Heart left ventricle (tissue), 16 donors: ENCODE data around the gene IGLON5. TPM values are rescaled to one million over a fixed set of nuclear protein-coding genes. Genes with fewer than 3 reads are reported as not detected.

Experiments
- ATAC-seq, 4 donors: fragments of 200-7000 bp; cut with Tn5 transposase; one replicate each; pipeline ENCODE4 v1.9.1; 2020 to 2022; ENCODE audit warnings: moderate library complexity in 4 of 4, mild to moderate bottlenecking in 3 of 4, moderate number of reproducible peaks in 1 of 4
- DNase-seq, 5 donors: peaks; one replicate each; pipeline ENCODE4 v3.0.0-alpha.2; 2020
- H3K27ac ChIP-seq, 12 donors: fragments of 200-600 bp; sonication (generic) in 4 of 12; one replicate each; pipeline versions ENCODE4 v1.5.0 to v1.8.0; 2016 to 2022; ENCODE audit warnings: mild to moderate bottlenecking in 2 of 12
- H3K27me3 ChIP-seq, 9 donors: fragments of 200-600 bp; sonication (generic) in 2 of 9; one replicate each; pipeline versions ENCODE4 v1.5.1 to v1.8.0; 2016 to 2022; ENCODE audit warnings: mild to moderate bottlenecking in 3 of 9
- H3K36me3 ChIP-seq, 9 donors: fragments of 200-600 bp; sonication (generic) in 2 of 9; one replicate each; pipeline versions ENCODE4 v1.5.0 to v1.8.0; 2018 to 2022; ENCODE audit warnings: mild to moderate bottlenecking in 2 of 9
- H3K4me1 ChIP-seq, 12 donors: fragments of 200-600 bp; sonication (generic) in 4 of 12; one replicate each; pipeline versions ENCODE4 v1.5.0 to v1.8.0; 2016 to 2022; ENCODE audit warnings: mild to moderate bottlenecking in 3 of 12
- H3K4me3 ChIP-seq, 12 donors: fragments of 200-600 bp; sonication (generic) in 4 of 12; one replicate each; pipeline versions ENCODE4 v1.5.0 to v1.8.0; 2017 to 2022; ENCODE audit warnings: mild to moderate bottlenecking in 9 of 12, moderate library complexity in 4 of 12
- H3K9me3 ChIP-seq, 12 donors: fragments of 200-600 bp; sonication (generic) in 4 of 12; one replicate each; pipeline versions ENCODE4 v1.5.0 to v1.8.0; 2016 to 2022; ENCODE audit warnings: mild to moderate bottlenecking in 1 of 12
- CTCF ChIP-seq, 12 donors: fragments of 200-600 bp; sonication (generic) in 4 of 12; IDR thresholded peaks; one replicate each; pipeline versions ENCODE4 v1.5.0 to v1.8.0; 2018 to 2022; ENCODE audit warnings: antibody characterized with exemption in 12 of 12, mild to moderate bottlenecking in 5 of 12
- POLR2A ChIP-seq, 2 donors: fragments of 450-650 bp; IDR thresholded peaks; one replicate each; pipeline ENCODE4 v1.6.1; 2017; ENCODE audit warnings: antibody characterized with exemption in 2 of 2, mild to moderate bottlenecking in 2 of 2, moderate library complexity in 2 of 2
- WGBS, 4 donors: extraction: QIAGEN DNeasy Blood & Tissue Kit in 2 of 4; methylation state at CpG; one replicate each; pipeline versions ENCODE4 v1.1.5 to v1.1.7; 2013 to 2018; 5-methylcytosine and 5-hydroxymethylcytosine counted together
- intact Hi-C, 10 donors: fragments of 100-400 bp; cut with DNase I; formaldehyde crosslinking; loops; one replicate each; pipeline versions ENCODE4 v1.11.1 to v1.14.2; 2022
- polyA plus RNA-seq, 2 donors: library from polyadenylated mRNA; stranded (reverse); fragments of 200-250 nt; gene quantifications; one replicate each; pipeline ENCODE4 v1.2.3, GENCODE V29; 2013
- total RNA-seq, 9 donors: library from RNA; depleted of rRNA in 2 of 9; stranded (reverse); fragments of >200 nt in 2 of 9; fragmentation: NEBNext Ultra II Directional in 3 of 9; extraction: Animal tissue kit (Norgen Biotek cat#: 25700) in 3 of 9; gene quantifications; one replicate each; pipeline versions ENCODE4 v1.1.0 to v1.2.4, GENCODE V29; 2016 to 2023
- donor health status: ischemic (EF 13 %, LVEDD 7.1; RV severe dilation, severe dysfunction).
- donor health status: healthy with polysubstance abuse.
- donor health status: DM: no; HTN: yes; CAD: no.
- donor health status: DM: no; HTN: no; CAD: no.
- donor health status: ischemic (EF 25% LVEDD 6.9; RV normal size, moderate dysfunction).
- donor health status: ischemic (EF 25% LVEDD 5.7; RV mildly dilated, moderate dysfunction).
- donor health status: healthy.
- donor health status: DM: yes; HTN: yes; CAD: no.
- donor health status: ischemic (EF 35%, LVEDD 5.7; RV mildly dilated, moderate dysfunction).
- donor health status: nonischemic (EF 11% LVEDD 7.7; RV severe dilation, severe dysfunction).
- donor health status: DM: yes; HTN: yes; CAD: no.
- donor health status: PGD.
- donor health status: ischemic (EF 29% LVEDD 5.4; RV normal size, mild dysfunction).
- donor health status: nonischemic (EF 23%, LVEDD 6.1; RV moderate dilation, normal function).

The IGLON5 gene
- total and polyA plus RNA-seq, 11 donors: 0.09 to 0.10 TPM; not detected in 9

- TF ChIP-seq POLR2A (IDR thresholded peaks at IDR 0.05): no peak
- TF ChIP-seq CTCF (IDR thresholded peaks at IDR 0.05): no peak
- no peak overlapping the region for H3K4me3 ChIP-seq
- no peak for DNase-seq
Measured at GRCh38 chr19:51326216-51327065, 15.0 kb downstream of the IGLON5 start.

GRCh38 chr19:51327066-51328001, 15.9 kb downstream of the IGLON5 start:
- intact Hi-C loops: no loop called here
- peaks cover 0 to 17% (median 4%) of the 10 kb centered on the region in 12 donors for H3K4me1 ChIP-seq

More at GRCh38 chr19:51326216-51327065, 15.0 kb downstream of the IGLON5 start:
- ATAC-seq: no peak
- Histone ChIP-seq H3K9me3 (peaks cover 0 to 5% (median 0%) of the 10 kb centered on the region in 12 donors), H3K27ac (no peak overlapping the region), H3K4me1 (peaks cover 0 to 17% (median 4%) of the 10 kb centered on the region in 12 donors), H3K36me3 (no peaks in the 10 kb centered on the region), H3K27me3 (peaks cover 24 to 72% (median 46%) of the 10 kb centered on the region in 9 donors)
- WGBS, 4 donors: 12 to 22% (median 14%) methylated on average over 14 to 36 of the region's 36 CpGs
- intact Hi-C loops: no loop called here

GRCh38 chr19:51329411-51329810, 18.0 kb downstream of the IGLON5 start:
- H3K9me3 ChIP-seq: peaks cover 0 to 5% (median 0%) of the 10 kb centered on the region in 12 donors
- no peak overlapping the region for H3K4me3 ChIP-seq
- H3K4me1 ChIP-seq: peaks cover 0 to 17% (median 4%) of the 10 kb centered on the region in 12 donors
- peaks cover 24 to 65% (median 43%) of the 10 kb centered on the region in 9 donors for H3K27me3 ChIP-seq
- 86 to 90% (median 89%) methylated on average over 5 of the region's 5 CpGs for WGBS, 4 donors
- TF ChIP-seq CTCF (IDR thresholded peaks at IDR 0.05) (no peak), POLR2A (IDR thresholded peaks at IDR 0.05) (no peak)
- DNase-seq (no peak), ATAC-seq (no peak)
- peaks cover 0 to 3% (median 0%) of the 10 kb centered on the region in 9 donors for H3K36me3 ChIP-seq
- no peak overlapping the region for H3K27ac ChIP-seq
- intact Hi-C loops: no loop called here

More at GRCh38 chr19:51327066-51328001, 15.9 kb downstream of the IGLON5 start:
- Histone ChIP-seq H3K27me3 (peaks cover 24 to 78% (median 46%) of the 10 kb centered on the region in 9 donors), H3K36me3 (peaks cover 0 to 3% (median 0%) of the 10 kb centered on the region in 9 donors), H3K4me3 (peak overlapping the region in 8 of 12 donors; percentile 7 to 44 (median 29)), H3K9me3 (peaks cover 0 to 5% (median 0%) of the 10 kb centered on the region in 12 donors), H3K27ac (no peak overlapping the region)
- TF ChIP-seq POLR2A (IDR thresholded peaks at IDR 0.05) (no peak), CTCF (IDR thresholded peaks at IDR 0.05) (peak in 3 of 12 donors; percentile 15 to 23 (median 20))
- 2 to 4% (median 3%) methylated on average over 42 to 75 of the region's 75 CpGs for WGBS, 4 donors
- ATAC-seq (peak in 3 of 4 donors; percentile 48 to 77 (median 69)), DNase-seq (peak in 4 of 5 donors; percentile 30 to 63 (median 50))
